Stimulated activated CD4-positive, alpha-beta T cell treated with anti-CD3 and anti-CD28 coated beads, Interleukin-2, amount 100 ng/mL, for 48 hours (primary cell): Measurements from ENCODE around the gene PRSS50.

Experiments used
- DNase-seq, 2 donors: peaks; one replicate each; pipeline ENCODE4 v3.0.0-alpha.2; 2020

The PRSS50 gene

GRCh38 chr3:46682974-46683373 is 34.7 kb downstream of the PRSS50 start:
- no peak for DNase-seq

- no peak for DNase-seq
Observed at GRCh38 chr3:46681856-46682540, 35.7 kb downstream of the PRSS50 start.

GRCh38 chr3:46681387-46681786 is 36.3 kb downstream of the PRSS50 start:
- DNase-seq: no peak

GRCh38 chr3:46680298-46680826 is 37.3 kb downstream of the PRSS50 start:
- DNase-seq: no peak

- no peak for DNase-seq
Observed at GRCh38 chr3:46679681-46680080, 38.0 kb downstream of the PRSS50 start.

GRCh38 chr3:46678280-46678679 is 39.4 kb downstream of the PRSS50 start:
- DNase-seq: no peak

GRCh38 chr3:46677411-46677726 is 40.3 kb downstream of the PRSS50 start:
- DNase-seq: no peak

GRCh38 chr3:46676601-46677410 is 40.9 kb downstream of the PRSS50 start:
- no peak for DNase-seq

GRCh38 chr3:46675843-46676567 is 41.7 kb downstream of the PRSS50 start:
- no peak for DNase-seq

- no peak for DNase-seq
Observed at GRCh38 chr3:46675426-46675825, 42.2 kb downstream of the PRSS50 start.

GRCh38 chr3:46674031-46674845 is 43.4 kb downstream of the PRSS50 start:
- DNase-seq: no peak

GRCh38 chr3:46673151-46674030 is 44.3 kb downstream of the PRSS50 start:
- DNase-seq: no peak

GRCh38 chr3:46672349-46672695 is 45.3 kb downstream of the PRSS50 start:
- no peak for DNase-seq

- no peak for DNase-seq
Observed at GRCh38 chr3:46671541-46672348, 45.9 kb downstream of the PRSS50 start.

GRCh38 chr3:46670891-46671427 is 46.7 kb downstream of the PRSS50 start:
- DNase-seq: no peak

GRCh38 chr3:46670000-46670890 is 47.4 kb downstream of the PRSS50 start:
- no peak for DNase-seq

- no peak for DNase-seq
Observed at GRCh38 chr3:46669191-46669999, 48.3 kb downstream of the PRSS50 start.

GRCh38 chr3:46668591-46668990 is 49.1 kb downstream of the PRSS50 start:
- DNase-seq: no peak

GRCh38 chr3:46668116-46668515 is 49.6 kb downstream of the PRSS50 start:
- no peak for DNase-seq
